ENCODE results near the gene LCK. TPM values are rescaled to one million over a fixed set of nuclear protein-coding genes. Genes with fewer than 3 reads are reported as not detected.

Gene LCK
- total and polyA plus RNA-seq, 9 of the 15 experiments (the other 6 are each of a cell fraction or from before 2014, with no cell fraction given): 0.04 to 0.47 (median 0.13) TPM; not detected in 6

GRCh38 chr1:32291145-32291707 is 40.2 kb downstream of the LCK start (continued):
- TF ChIP-seq PREB (CRISPR knock-in tag; IDR thresholded peaks at IDR 0.05): no peak
- TF ChIP-seq, protein P1, sequence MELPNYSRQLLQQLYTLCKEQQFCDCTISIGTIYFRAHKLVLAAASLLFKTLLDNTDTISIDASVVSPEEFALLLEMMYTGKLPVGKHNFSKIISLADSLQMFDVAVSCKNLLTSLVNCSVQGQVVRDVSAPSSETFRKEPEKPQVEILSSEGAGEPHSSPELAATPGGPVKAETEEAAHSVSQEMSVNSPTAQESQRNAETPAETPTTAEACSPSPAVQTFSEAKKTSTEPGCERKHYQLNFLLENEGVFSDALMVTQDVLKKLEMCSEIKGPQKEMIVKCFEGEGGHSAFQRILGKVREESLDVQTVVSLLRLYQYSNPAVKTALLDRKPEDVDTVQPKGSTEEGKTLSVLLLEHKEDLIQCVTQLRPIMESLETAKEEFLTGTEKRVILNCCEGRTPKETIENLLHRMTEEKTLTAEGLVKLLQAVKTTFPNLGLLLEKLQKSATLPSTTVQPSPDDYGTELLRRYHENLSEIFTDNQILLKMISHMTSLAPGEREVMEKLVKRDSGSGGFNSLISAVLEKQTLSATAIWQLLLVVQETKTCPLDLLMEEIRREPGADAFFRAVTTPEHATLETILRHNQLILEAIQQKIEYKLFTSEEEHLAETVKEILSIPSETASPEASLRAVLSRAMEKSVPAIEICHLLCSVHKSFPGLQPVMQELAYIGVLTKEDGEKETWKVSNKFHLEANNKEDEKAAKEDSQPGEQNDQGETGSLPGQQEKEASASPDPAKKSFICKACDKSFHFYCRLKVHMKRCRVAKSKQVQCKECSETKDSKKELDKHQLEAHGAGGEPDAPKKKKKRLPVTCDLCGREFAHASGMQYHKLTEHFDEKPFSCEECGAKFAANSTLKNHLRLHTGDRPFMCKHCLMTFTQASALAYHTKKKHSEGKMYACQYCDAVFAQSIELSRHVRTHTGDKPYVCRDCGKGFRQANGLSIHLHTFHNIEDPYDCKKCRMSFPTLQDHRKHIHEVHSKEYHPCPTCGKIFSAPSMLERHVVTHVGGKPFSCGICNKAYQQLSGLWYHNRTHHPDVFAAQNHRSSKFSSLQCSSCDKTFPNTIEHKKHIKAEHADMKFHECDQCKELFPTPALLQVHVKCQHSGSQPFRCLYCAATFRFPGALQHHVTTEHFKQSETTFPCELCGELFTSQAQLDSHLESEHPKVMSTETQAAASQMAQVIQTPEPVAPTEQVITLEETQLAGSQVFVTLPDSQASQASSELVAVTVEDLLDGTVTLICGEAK (IDR thresholded peaks at IDR 0.05): peak; percentile 68
- TF ChIP-seq, protein P1 (CRISPR knock-in tag; IDR thresholded peaks at IDR 0.05): no peak
- TF ChIP-seq PHF21A (IDR thresholded peaks at IDR 0.05; ENCODE audit: borderline replicate concordance, low read depth): no peak
- TF ChIP-seq, protein P2, sequence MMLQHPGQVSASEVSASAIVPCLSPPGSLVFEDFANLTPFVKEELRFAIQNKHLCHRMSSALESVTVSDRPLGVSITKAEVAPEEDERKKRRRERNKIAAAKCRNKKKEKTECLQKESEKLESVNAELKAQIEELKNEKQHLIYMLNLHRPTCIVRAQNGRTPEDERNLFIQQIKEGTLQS (IDR thresholded peaks at IDR 0.05): peak; percentile 76
- TF ChIP-seq, protein P2 (CRISPR knock-in tag; conservative IDR thresholded peaks at IDR 0.05): no peak
- no peak; the same call in 1 of the 2 replicates for TF ChIP-seq PHB2 (IDR thresholded peaks at IDR 0.05; ENCODE audit: low read depth)
- TF ChIP-seq DIDO1 (tag; IDR thresholded peaks at IDR 0.05; ENCODE audit: low read depth): no peak
- TF ChIP-seq THRAP3 (IDR thresholded peaks at IDR 0.05; ENCODE audit: borderline replicate concordance): 0 out of 2 replicates have a peak, but pooled peaks have one; percentile 51
- TF ChIP-seq CREB3 (tag; conservative IDR thresholded peaks at IDR 0.05; ENCODE audit: low read depth): peak; percentile 67; the same call in 1 of the 2 replicates
- TF ChIP-seq ZFP1 (CRISPR knock-in tag; IDR thresholded peaks at IDR 0.05): no peak
- TF ChIP-seq ZNF699 (CRISPR knock-in tag; IDR thresholded peaks at IDR 0.05; ENCODE audit: insufficient replicate concordance): no peak
- TF ChIP-seq ZKSCAN8 (CRISPR knock-in tag; IDR thresholded peaks at IDR 0.05): peak; percentile 14; the same call in 1 of the 2 replicates
- TF ChIP-seq ZNF175 (CRISPR knock-in tag; IDR thresholded peaks at IDR 0.05; ENCODE audit: low read depth): no peak
- no peak for TF ChIP-seq ZFP30 (CRISPR knock-in tag; IDR thresholded peaks at IDR 0.05; ENCODE audit: borderline replicate concordance)
- TF ChIP-seq STAT5A (IDR thresholded peaks at IDR 0.05; ENCODE audit: borderline replicate concordance, low read length): no peak
- TF ChIP-seq ZBED1 (IDR thresholded peaks at IDR 0.05): no peak

All from K562 (cell line).